ENCODE results near the gene CDC42EP1.

Gene CDC42EP1

GRCh38 chr22:37610480-37611129, 50.3 kb downstream of the CDC42EP1 start:
- DNase-seq (ENCODE audit: low read depth in 2 of 2): no peak

GRCh38 chr22:37611207-37611606, 50.9 kb downstream of the CDC42EP1 start:
- no peak for DNase-seq (ENCODE audit: low read depth in 2 of 2)

- no peak for DNase-seq (ENCODE audit: low read depth in 2 of 2)
Measured at GRCh38 chr22:37616201-37617083, 56.2 kb downstream of the CDC42EP1 start.

GRCh38 chr22:37617431-37617830, 57.2 kb downstream of the CDC42EP1 start:
- no peak for DNase-seq (ENCODE audit: low read depth in 2 of 2)

- no peak for DNase-seq (ENCODE audit: low read depth in 2 of 2)
Measured at GRCh38 chr22:37618072-37618656, 57.9 kb downstream of the CDC42EP1 start.

GRCh38 chr22:37618674-37619073, 58.4 kb downstream of the CDC42EP1 start:
- no peak for DNase-seq (ENCODE audit: low read depth in 2 of 2)

Data from fibroblast of skin of left biceps (primary cell).